ENCODE measurements around the gene HTR2C. TPM values are rescaled to one million over a fixed set of nuclear protein-coding genes. Genes with fewer than 3 reads are reported as not detected.
"Not testable (repeated sequence)": the region's sequence is repeated elsewhere in the genome, so short reads cannot be mapped to it uniquely, and the experiment has no call there.

Gene HTR2C
- total RNA-seq, 1 experiment from 2014 or later: 1.5 TPM

- Histone ChIP-seq H3K18ac (ENCODE audit: insufficient read length, low read depth, low read length) (no peak overlapping the region), H2AFZ (ENCODE audit: low read length) (no peak overlapping the region), H2BK5ac (ENCODE audit: insufficient read length, low read length) (no peak overlapping the region), H3K56ac (ENCODE audit: insufficient read length, low read depth, low read length) (no peak overlapping the region), H3K23ac (ENCODE audit: insufficient read length, low read depth, low read length) (no peak overlapping the region), H3T11ph (ENCODE audit: low read length) (no peak overlapping the region), H3K79me1 (ENCODE audit: insufficient read depth, low read depth, low read length, poor library complexity, severe bottlenecking) (no peaks in the 10 kb centered on the region), H3K79me2 (ENCODE audit: insufficient read depth, low read length) (no peaks in the 10 kb centered on the region), H3K23me2 (ENCODE audit: insufficient read length, low read depth, low read length, poor library complexity, severe bottlenecking) (no peaks in the 10 kb centered on the region), H3K9me3 (ENCODE audit: control insufficient read depth, low read depth, low read length) (no peaks in the 10 kb centered on the region), H4K8ac (replicated peaks; ENCODE audit: insufficient read length, low read depth, low read length) (no peak overlapping the region), H4K20me1 (ENCODE audit: control insufficient read depth, insufficient read depth, insufficient read length) (no peaks in the 10 kb centered on the region), H4K91ac (ENCODE audit: insufficient read length, low read depth, low read length) (no peak overlapping the region), H3K27ac (ENCODE audit: insufficient read length, low read depth, low read length) (no peak overlapping the region), H2AK5ac (ENCODE audit: insufficient read length, low read length) (no peak overlapping the region), H2BK15ac (ENCODE audit: low read depth, low read length) (no peak overlapping the region), H3K9ac (ENCODE audit: extremely low read depth, insufficient read length, low read length) (no peak overlapping the region), H3K27me3 (ENCODE audit: insufficient read depth, low read length) (no peaks in the 10 kb centered on the region), H3K4me1 (ENCODE audit: insufficient read depth, low read length) (no peaks in the 10 kb centered on the region), H3K14ac (ENCODE audit: insufficient read depth, low read length) (no peak overlapping the region), H3K4ac (ENCODE audit: low read depth, low read length) (no peak overlapping the region), H2BK12ac (ENCODE audit: insufficient read length, low read depth, low read length) (no peak overlapping the region), H2BK20ac (ENCODE audit: low read depth, low read length, poor library complexity, severe bottlenecking) (no peak overlapping the region), H4K5ac (ENCODE audit: insufficient read length, low read depth, low read length) (no peak overlapping the region), H3K4me2 (ENCODE audit: insufficient read depth, insufficient read length, low read length) (no peak overlapping the region), H2BK120ac (ENCODE audit: low read depth, low read length, poor library complexity, severe bottlenecking) (no peak overlapping the region)
- Mint-ChIP-seq H3K9me3 (no peaks in the 10 kb centered on the region), H3K4me1 (no peaks in the 10 kb centered on the region), H3K36me3 (ENCODE audit: insufficient read depth in 1 of 3, low read depth in 3 of 3) (no peaks in the 10 kb centered on the region), H3K27me3 (ENCODE audit: low read depth) (no peaks in the 10 kb centered on the region; the same call in 1 of the 2 replicates), H3K27ac (no peak overlapping the region), H3K4me3 (no peak overlapping the region)
- DNase-seq: no peak
- WGBS (ENCODE audit: extremely low coverage, insufficient read length, low lambda C conversion rate): no CpG with 5 or more reads among the region's 2 CpGs
- no peak for TF ChIP-seq CTCF (conservative IDR thresholded peaks at IDR 0.05)
Observed at GRCh38 chrX:114675365-114675764, 91.5 kb downstream of the HTR2C start.

- not testable (repeated sequence) for H3K36me3 Mint-ChIP-seq (ENCODE audit: insufficient read depth in 1 of 3, low read depth in 3 of 3); H3K27me3 ChIP-seq (ENCODE audit: insufficient read depth, low read length); H4K91ac ChIP-seq (ENCODE audit: insufficient read length, low read depth, low read length); H2BK5ac ChIP-seq (ENCODE audit: insufficient read length, low read length); H2AFZ ChIP-seq (ENCODE audit: low read length); H2BK12ac ChIP-seq (ENCODE audit: insufficient read length, low read depth, low read length); H4K8ac ChIP-seq (replicated peaks; ENCODE audit: insufficient read length, low read depth, low read length); H3K79me1 ChIP-seq (ENCODE audit: insufficient read depth, low read depth, low read length, poor library complexity, severe bottlenecking); H3K9me3 ChIP-seq (ENCODE audit: control insufficient read depth, low read depth, low read length); H3K4me2 ChIP-seq (ENCODE audit: insufficient read depth, insufficient read length, low read length); H3K4me1 Mint-ChIP-seq; H3K56ac ChIP-seq (ENCODE audit: insufficient read length, low read depth, low read length); H3K4me1 ChIP-seq (ENCODE audit: insufficient read depth, low read length); H2BK120ac ChIP-seq (ENCODE audit: low read depth, low read length, poor library complexity, severe bottlenecking); H2BK20ac ChIP-seq (ENCODE audit: low read depth, low read length, poor library complexity, severe bottlenecking); H4K20me1 ChIP-seq (ENCODE audit: control insufficient read depth, insufficient read depth, insufficient read length); H3K9ac ChIP-seq (ENCODE audit: extremely low read depth, insufficient read length, low read length); H3T11ph ChIP-seq (ENCODE audit: low read length); DNase-seq; H3K4ac ChIP-seq (ENCODE audit: low read depth, low read length); H3K4me3 Mint-ChIP-seq; H4K5ac ChIP-seq (ENCODE audit: insufficient read length, low read depth, low read length); H3K23me2 ChIP-seq (ENCODE audit: insufficient read length, low read depth, low read length, poor library complexity, severe bottlenecking); H3K79me2 ChIP-seq (ENCODE audit: insufficient read depth, low read length); H3K27ac Mint-ChIP-seq; H3K27me3 Mint-ChIP-seq (ENCODE audit: low read depth); H3K27ac ChIP-seq (ENCODE audit: insufficient read length, low read depth, low read length); H3K14ac ChIP-seq (ENCODE audit: insufficient read depth, low read length); H3K23ac ChIP-seq (ENCODE audit: insufficient read length, low read depth, low read length); H2BK15ac ChIP-seq (ENCODE audit: low read depth, low read length); H3K18ac ChIP-seq (ENCODE audit: insufficient read length, low read depth, low read length); H2AK5ac ChIP-seq (ENCODE audit: insufficient read length, low read length)
- WGBS (ENCODE audit: extremely low coverage, insufficient read length, low lambda C conversion rate): no CpG with 5 or more reads among the region's 17 CpGs
- H3K9me3 Mint-ChIP-seq: peaks cover 11 to 14% of the 10 kb centered on the region in 2 experiments; a peak in 4 of 5 replicates
Observed at GRCh38 chrX:114700533-114700932, 116.6 kb downstream of the HTR2C start.

All from H9 (cell line).